ENCODE measurements around the gene PXMP4. TPM values are rescaled to one million over a fixed set of nuclear protein-coding genes. Genes with fewer than 3 reads are reported as not detected.

Gene PXMP4
- total and polyA plus RNA-seq, 9 of the 15 experiments (the other 6 are each of a cell fraction or from before 2014, with no cell fraction given), result 4.8 to 29.1 (median 6.8) TPM

DNA sequence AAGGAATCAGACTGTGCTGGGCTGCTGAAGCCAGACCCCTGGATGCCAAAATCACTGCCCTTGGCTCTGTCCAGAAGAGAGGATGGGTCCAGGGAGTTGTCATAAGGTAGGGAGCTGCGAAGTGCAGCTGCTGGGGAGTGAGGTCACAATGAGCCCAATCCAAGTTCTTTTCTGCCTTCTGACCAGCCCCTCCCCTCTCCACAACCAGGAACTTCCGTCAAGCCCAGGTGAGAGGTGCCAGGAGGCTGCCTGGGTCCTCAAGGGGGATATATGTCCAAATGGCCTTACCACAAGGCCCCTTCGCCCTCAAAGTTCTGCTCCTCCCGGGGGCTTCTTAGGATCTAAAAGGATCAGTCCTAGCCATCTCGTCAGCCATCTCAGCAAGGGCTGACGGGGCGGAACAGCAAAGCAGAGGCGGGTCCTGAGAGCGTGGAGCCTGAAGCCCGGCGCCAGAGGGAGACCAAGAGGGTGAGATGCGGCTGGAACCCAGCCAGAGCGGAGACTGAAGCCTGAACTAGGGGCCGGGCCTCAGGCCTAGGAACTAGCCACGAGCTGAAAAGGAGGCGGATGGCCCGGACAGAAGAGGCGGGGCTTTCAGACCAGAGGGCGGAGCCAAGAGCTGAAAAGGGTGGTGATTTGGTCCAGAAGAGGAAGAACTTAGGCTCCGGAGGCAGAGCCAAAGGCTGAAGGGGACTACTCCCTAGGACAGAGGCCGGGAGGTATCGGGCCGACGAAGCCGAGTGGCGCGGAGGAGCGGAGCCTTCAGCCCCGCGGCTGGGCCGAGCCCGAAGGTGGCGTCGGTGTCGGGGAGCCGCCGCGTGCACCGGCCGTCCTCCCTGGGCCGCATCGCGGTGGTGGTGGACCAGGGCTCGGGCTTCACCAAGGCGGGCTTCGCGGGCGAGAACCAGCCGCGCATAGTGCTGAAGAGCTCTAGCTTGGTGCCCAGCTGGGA, 53.5 kb downstream of the PXMP4 start, which contains the start of gene ACTL10 (continued):
- TF ChIP-seq CTCFL (IDR thresholded peaks at IDR 0.05; ENCODE audit: borderline replicate concordance, insufficient read depth, low read depth, low read length, poor library complexity, severe bottlenecking), result peak; percentile 74
- TF ChIP-seq, protein P1, sequence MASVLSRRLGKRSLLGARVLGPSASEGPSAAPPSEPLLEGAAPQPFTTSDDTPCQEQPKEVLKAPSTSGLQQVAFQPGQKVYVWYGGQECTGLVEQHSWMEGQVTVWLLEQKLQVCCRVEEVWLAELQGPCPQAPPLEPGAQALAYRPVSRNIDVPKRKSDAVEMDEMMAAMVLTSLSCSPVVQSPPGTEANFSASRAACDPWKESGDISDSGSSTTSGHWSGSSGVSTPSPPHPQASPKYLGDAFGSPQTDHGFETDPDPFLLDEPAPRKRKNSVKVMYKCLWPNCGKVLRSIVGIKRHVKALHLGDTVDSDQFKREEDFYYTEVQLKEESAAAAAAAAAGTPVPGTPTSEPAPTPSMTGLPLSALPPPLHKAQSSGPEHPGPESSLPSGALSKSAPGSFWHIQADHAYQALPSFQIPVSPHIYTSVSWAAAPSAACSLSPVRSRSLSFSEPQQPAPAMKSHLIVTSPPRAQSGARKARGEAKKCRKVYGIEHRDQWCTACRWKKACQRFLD (CRISPR knock-in tag; IDR thresholded peaks at IDR 0.05), result no peak
- TF ChIP-seq NUFIP1 (IDR thresholded peaks at IDR 0.05; ENCODE audit: partially characterized antibody), result no peak
- TF ChIP-seq EP300 (IDR thresholded peaks at IDR 0.05; ENCODE audit: low read length), result peak; percentile 12; the same call in 1 of the 2 replicates
- TF ChIP-seq BRCA1 (IDR thresholded peaks at IDR 0.05), result no peak
- TF ChIP-seq BRCA1 (CRISPR knock-in tag; IDR thresholded peaks at IDR 0.05), result no peak
- TF ChIP-seq ZNF263 (CRISPR knock-in tag; IDR thresholded peaks at IDR 0.05; ENCODE audit: borderline replicate concordance), result no peak
- TF ChIP-seq, protein P2, sequence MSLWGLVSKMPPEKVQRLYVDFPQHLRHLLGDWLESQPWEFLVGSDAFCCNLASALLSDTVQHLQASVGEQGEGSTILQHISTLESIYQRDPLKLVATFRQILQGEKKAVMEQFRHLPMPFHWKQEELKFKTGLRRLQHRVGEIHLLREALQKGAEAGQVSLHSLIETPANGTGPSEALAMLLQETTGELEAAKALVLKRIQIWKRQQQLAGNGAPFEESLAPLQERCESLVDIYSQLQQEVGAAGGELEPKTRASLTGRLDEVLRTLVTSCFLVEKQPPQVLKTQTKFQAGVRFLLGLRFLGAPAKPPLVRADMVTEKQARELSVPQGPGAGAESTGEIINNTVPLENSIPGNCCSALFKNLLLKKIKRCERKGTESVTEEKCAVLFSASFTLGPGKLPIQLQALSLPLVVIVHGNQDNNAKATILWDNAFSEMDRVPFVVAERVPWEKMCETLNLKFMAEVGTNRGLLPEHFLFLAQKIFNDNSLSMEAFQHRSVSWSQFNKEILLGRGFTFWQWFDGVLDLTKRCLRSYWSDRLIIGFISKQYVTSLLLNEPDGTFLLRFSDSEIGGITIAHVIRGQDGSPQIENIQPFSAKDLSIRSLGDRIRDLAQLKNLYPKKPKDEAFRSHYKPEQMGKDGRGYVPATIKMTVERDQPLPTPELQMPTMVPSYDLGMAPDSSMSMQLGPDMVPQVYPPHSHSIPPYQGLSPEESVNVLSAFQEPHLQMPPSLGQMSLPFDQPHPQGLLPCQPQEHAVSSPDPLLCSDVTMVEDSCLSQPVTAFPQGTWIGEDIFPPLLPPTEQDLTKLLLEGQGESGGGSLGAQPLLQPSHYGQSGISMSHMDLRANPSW (CRISPR knock-in tag; IDR thresholded peaks at IDR 0.05), result 0 out of 2 replicates have a peak, but pooled peaks have one; percentile 48
- TF ChIP-seq TBP (optimal IDR thresholded peaks at IDR 0.05; ENCODE audit: low read depth, low read length), result peak; percentile 53
- no peak; a peak in 1 of 4 replicates for TF ChIP-seq HDAC1 (IDR thresholded peaks at IDR 0.05)
- TF ChIP-seq BCOR (IDR thresholded peaks at IDR 0.05), result no peak
- TF ChIP-seq, protein P3, sequence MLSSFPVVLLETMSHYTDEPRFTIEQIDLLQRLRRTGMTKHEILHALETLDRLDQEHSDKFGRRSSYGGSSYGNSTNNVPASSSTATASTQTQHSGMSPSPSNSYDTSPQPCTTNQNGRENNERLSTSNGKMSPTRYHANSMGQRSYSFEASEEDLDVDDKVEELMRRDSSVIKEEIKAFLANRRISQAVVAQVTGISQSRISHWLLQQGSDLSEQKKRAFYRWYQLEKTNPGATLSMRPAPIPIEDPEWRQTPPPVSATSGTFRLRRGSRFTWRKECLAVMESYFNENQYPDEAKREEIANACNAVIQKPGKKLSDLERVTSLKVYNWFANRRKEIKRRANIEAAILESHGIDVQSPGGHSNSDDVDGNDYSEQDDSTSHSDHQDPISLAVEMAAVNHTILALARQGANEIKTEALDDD (IDR thresholded peaks at IDR 0.05), result peak; percentile 68; the same call in 1 of the 2 replicates
- TF ChIP-seq, protein P4, sequence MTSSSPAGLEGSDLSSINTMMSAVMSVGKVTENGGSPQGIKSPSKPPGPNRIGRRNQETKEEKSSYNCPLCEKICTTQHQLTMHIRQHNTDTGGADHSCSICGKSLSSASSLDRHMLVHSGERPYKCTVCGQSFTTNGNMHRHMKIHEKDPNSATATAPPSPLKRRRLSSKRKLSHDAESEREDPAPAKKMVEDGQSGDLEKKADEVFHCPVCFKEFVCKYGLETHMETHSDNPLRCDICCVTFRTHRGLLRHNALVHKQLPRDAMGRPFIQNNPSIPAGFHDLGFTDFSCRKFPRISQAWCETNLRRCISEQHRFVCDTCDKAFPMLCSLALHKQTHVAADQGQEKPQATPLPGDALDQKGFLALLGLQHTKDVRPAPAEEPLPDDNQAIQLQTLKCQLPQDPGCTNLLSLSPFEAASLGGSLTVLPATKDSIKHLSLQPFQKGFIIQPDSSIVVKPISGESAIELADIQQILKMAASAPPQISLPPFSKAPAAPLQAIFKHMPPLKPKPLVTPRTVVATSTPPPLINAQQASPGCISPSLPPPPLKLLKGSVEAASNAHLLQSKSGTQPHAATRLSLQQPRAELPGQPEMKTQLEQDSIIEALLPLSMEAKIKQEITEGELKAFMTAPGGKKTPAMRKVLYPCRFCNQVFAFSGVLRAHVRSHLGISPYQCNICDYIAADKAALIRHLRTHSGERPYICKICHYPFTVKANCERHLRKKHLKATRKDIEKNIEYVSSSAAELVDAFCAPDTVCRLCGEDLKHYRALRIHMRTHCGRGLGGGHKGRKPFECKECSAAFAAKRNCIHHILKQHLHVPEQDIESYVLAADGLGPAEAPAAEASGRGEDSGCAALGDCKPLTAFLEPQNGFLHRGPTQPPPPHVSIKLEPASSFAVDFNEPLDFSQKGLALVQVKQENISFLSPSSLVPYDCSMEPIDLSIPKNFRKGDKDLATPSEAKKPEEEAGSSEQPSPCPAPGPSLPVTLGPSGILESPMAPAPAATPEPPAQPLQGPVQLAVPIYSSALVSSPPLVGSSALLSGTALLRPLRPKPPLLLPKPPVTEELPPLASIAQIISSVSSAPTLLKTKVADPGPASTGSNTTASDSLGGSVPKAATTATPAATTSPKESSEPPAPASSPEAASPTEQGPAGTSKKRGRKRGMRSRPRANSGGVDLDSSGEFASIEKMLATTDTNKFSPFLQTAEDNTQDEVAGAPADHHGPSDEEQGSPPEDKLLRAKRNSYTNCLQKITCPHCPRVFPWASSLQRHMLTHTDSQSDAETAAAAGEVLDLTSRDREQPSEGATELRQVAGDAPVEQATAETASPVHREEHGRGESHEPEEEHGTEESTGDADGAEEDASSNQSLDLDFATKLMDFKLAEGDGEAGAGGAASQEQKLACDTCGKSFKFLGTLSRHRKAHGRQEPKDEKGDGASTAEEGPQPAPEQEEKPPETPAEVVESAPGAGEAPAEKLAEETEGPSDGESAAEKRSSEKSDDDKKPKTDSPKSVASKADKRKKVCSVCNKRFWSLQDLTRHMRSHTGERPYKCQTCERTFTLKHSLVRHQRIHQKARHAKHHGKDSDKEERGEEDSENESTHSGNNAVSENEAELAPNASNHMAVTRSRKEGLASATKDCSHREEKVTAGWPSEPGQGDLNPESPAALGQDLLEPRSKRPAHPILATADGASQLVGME (CRISPR knock-in tag; IDR thresholded peaks at IDR 0.05), result peak; percentile 53; the same call in 1 of the 2 replicates
